EH (cell line): ENCODE measurements around the gene MAD2L1BP.
A peak's percentile ranks its signal among the peaks of the same experiment; 100 is the strongest.

Experiments
- DNase-seq: peaks from one replicate; pipeline ENCODE4 v3.0.0-alpha.2; 2015; ENCODE audit warnings: low read depth

Gene MAD2L1BP

DNA sequence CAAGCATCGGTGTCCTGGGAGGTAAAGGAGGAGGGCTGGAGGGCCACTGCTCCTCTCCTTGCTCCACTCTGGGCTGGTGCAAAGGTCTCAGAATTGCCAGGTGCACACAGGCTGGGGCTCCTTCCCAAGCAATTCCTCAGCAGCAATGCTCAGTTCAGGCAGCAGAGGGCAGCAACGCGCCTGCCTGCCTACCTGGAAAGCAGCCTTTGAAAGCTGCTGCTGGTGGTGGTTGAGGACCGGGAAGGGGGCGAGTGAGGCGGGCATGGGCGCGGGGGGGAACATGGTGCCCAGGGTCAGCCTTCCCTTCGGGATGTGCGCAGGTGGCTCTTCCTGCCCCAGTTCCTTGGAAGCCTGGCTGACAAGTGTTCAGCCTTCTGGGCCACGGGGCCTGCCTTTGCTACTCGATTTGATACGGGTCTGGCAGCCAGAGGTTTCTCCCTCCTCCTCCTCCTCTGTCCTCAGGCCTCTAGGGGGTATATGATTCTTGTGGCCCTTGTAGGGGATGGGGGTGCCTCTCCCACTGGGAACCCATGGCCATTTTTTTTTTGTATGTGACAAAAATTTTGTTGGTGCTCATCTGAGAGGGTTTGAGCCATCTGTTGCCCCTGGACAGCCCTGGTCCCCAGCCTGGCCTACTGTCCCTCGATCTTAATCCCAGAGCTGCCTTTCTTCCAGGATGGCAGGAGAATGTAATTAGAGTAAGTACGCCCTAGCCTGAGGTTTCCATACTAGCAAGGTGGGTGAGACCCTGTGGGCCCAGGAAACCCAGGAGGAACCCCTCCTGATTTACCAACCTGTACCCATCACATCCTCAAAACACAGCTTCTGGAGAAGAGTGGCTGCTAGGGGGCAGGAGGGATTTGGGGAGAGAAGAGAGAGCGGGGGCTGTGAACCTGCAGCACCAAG, 31.9 kb downstream of the MAD2L1BP start:
- peak; percentile 73 for DNase-seq

DNA sequence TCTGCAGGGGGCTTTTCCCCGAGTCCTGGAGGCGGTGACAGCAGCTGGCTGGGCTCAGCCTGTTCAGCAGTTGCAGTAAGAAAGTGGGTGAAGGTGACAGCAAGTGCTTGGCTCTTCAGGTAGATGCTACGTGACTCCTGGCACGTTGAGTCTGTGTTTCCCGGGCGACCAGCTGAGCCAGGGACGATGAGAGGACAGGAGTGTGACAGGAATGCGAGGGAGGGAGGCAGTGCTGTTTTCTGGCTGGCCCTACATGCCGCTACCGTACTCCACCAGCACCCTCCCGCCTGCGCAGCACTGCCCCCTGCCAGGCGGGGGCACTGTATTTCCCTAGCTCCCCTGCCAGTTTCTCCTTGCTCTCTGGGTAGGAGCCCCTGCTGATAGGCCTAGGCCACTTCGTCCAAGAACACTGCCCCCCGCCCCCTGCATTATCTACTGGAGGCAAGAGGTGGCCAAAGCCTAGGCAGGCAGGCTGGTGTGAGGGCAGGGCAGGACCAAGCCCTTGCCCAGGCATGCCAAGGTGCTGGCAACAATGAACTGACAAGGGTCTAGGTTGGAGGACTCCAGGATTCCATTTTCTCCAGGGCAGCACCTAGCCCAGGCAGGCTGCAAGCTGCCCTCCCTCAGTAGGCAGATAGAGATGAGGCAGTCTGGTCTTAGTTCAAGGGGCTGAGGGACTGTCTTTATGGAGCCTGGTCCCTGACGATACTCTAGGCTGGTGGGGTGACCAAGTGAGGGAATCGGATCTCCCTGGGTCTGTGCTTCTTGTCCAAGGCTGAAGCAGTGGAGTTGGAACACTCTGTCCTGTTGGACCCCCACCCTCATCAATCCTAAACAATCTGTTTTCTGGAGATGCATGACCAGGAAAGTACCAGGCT, 32.8 kb downstream of the MAD2L1BP start:
- peak; percentile 62 for DNase-seq

DNA sequence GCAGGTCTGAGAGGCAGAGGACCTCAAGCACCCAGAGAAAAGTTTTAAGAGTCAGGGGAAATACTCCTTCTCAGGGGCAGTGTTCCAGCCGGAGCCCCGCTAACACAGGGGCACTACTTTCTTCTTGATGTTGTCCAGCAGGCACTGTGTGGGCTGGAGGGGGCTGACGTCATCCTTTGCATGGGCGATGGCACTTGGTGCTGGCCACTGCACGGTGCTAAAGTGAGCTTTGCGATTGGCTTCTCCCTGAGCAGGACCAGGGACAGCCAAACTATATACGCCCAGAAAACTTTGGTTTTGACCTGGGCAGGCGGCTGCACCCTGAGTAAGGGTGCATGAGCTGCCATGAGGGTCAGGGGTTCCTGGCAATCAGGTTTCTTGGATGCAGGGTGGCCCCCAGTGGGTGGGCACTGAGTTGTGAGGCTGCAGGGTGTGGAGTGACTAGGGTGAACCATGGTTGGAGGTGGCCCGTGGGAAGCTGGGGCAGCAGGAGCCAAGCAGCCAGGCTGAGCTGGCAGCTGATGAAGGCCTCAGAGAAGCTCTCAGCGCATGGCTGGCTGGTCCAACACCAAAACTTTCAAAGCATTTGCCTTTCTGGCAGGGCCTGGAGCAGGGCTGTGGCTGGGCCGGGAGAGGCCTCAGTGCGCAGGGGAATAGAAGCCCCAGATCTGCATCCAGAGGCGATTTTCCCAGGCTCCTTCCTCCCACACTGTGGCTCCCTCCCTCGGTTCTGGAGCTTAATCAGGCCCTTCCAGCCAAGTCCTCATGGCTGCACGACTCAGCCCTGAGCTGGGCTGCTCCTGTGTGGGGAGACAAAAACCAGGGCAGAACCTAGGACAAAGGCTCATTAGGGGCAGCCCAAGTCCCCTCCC, 33.6 kb downstream of the MAD2L1BP start:
- DNase-seq = peak; percentile 54

GRCh38 chr6:43669922-43670622, 34.4 kb downstream of the MAD2L1BP start:
- DNase-seq = no peak

GRCh38 chr6:43670623-43670986, 35.0 kb downstream of the MAD2L1BP start:
- DNase-seq = no peak

DNA sequence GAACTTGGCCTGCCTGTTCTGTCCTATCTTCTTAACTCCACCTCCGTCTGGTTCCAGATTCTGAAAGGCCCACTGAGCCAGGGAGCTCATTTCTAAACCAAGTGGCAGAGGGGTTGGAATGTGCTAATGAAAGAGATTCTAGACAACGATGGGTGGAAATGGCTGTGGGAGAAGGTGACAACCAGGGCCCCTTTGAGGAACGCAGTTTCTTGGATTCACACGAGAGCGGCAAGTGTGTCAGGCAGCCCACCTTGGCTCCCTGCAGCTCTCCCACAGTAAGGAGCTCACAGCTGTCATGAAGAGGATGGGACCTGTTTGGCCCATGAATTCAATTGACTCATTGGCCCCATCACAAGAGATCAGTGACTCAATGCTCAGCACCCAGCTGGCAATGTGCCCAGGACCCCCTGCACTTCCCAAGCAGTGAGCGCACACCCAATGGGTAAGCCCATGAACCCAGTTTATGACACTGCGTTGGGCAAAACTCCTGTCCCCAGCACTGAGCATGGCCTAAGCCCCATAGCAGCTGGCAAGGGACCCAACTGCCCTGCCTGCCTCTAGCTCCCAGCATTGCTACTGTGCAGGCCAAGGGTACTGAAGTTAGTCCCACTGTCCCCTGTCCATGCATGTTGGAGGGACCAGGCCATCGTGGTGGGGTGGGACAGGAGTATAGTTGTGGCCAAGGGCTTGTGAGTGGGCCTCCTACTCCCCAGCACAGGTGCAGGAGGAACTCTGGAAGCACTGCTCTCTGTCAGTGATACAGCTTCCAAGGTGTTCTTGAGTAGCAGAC, 35.6 kb downstream of the MAD2L1BP start:
- no peak for DNase-seq

DNA sequence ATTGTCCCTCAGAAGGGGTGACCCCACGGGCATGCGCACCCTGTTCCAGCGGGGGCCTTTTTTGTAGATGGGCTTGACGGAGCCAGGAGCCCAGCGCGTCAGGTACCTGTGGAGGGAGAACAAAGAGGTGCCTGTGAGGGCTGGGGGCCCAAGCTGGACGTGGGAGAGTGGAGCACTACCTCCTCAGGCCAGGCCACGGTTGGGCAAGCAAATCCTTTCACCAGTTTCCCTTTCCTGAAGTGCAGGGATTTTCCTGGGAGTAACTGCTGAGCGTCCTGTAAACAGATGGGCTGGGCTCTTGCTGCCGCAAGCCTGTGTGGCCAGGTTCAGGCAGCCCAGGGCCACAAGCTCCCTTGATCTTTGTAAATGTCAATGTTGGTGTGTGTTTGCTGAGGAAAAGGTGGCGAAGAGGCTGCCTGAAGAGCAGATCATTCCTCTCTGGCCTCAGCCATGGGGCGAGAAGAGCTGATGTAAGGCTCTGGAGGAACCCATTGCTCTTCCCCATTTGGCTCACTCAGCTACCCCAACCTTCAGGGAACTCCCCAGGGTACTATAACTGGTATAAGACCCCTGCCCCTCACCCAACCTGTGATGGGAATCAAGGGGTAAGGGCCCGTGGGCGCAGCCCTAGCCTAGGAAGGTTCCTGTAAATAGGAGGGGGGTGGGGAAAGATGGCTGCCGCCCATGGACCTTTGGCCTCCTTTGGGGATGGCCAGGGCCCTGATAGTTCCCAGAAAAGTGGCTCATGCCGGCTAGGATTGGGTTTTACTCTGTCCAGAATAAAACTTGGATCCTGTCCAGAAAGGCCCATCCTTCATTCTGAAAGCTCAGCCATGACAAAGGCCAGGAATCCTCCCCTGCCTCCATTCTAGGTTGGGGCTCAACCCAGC, 36.4 kb downstream of the MAD2L1BP start:
- no peak for DNase-seq

DNA sequence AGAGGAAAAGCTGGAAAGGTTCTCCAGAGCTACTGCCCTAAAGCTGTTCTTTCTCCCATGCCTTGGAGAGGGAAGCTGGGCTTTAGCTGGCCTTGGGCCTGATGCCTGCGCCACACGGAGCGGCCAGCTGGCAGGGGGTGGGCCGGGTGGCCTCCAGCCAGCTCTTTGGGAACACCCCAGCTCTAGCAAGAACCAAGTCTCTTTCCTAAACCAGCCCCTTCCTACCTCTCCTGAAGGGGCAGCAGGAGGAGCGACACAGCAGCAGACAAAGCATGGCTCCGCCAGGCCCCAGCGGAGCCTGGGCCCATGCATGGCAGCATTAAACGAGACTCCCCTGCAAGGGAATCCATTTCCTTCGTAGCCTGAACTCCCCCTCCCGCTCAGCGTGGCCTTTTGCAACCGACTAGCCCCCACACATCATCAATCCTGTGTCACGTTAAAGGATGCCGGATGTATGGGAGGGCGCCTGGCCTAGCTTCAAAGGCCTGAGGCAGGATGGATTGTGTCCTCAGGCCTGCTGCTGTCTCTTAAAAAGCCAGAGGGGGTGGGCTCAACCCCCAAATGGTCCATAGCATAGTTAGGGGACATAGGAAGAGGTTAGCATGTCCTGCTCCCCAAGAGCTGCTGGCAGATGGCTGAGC, 37.9 kb downstream of the MAD2L1BP start:
- no peak for DNase-seq

DNA sequence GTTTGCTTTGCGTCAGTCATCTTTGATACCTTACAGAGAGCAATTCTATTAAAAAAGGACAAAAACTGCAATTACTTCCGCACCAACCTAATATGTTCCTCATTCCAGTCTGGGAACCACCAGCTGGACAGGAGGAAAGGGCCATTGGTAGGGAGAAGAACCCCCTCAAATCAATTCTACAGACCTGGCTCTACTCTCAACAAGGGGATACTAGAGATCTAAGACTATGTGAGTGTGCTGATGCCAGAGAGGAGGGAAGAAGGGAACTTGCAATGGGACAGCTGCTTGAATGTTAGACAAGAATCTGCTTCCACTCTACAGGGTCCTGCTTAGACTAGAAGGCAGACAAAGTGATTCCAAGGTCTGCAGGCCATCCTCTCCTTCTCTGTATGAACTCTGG, 38.7 kb downstream of the MAD2L1BP start:
- no peak for DNase-seq

- DNase-seq = no peak
Observed at GRCh38 chr6:43674921-43675320, 39.3 kb downstream of the MAD2L1BP start.

DNA sequence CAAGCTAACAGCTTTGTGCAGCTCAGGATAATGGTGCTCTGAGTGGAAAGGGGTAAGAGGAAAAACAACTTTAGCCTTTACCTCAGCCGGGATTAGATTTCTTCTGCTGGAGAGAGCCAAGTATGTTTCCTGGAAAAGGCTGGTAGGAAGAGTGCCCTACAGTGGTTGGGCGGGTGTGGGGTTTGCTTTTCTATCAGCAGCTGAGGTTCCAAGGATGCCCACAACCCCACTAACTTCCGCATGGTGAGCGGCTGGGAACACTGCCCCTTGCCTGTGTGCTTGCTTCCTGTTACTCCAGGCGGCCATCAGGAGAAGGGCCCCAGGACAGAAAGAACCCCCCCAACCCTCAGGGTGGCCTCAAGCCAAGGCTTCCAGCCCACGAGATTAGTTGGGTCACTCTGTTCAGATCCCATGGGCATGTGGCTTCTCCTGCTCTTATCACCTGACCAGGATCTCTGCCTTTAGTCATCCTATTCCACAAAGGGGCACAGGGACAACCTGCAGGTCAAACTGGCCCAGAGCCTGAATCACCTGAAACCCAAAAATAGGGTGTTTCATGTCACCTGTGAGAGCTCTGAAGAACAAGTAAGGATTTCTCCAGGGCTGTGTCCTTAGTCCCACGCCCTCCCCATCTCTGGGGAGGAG, 41.4 kb downstream of the MAD2L1BP start:
- no peak for DNase-seq

DNA sequence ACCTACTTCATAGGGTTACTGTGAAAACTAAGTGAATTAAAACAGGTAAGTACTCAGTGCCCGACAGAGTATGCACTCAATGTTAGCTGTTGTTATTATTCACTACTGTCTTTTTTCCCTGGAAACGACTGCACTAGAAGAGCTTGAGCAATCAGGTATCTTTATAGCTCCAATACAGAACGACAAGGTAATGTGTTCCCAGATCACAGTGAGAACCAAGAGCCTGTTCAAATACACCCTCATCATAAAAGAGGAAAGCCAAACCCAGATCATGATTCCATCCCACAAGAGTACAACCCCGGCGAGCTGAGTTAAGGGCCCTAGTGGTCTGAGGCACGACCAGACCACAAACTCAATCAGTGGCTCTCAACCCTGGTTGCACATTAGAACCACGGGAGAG, 42.1 kb downstream of the MAD2L1BP start:
- no peak for DNase-seq

DNA sequence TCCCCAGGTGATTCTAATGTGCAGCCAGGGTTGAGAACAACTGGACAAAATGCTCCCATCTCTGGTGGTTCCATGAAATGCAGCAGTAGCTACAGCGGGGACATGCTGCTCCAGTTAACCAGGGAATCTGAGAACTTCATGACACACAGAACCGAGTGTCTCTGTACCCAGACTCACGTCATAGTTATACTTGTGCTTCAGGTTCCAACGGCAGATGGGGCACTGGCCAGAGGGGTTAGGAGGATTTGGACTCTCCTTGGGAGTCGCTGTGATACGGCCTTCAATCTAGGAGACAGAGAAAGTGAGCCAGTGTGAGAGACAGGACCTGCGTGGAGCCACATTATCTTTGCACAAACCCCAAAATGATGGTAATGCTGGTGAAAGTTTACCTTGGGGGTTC, 42.7 kb downstream of the MAD2L1BP start:
- no peak for DNase-seq

DNA sequence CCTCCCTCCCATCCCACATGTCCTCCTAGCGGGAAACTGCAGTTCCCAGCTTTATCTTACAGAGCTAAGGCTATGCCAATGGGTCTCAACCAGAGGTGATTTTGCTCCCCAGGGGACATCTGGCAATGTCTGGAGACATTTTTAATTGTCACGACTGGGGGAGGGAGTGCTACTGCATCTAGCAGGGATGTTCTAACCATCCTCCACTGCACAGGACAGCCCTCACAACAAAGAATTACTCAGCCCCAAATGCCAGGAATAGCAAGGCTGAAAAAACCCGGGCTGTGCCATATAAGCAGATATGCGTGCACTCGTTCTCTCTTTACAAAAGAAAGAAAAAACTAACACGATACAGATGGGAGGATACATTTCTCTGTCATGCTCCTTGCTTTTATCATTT, 43.4 kb downstream of the MAD2L1BP start:
- no peak for DNase-seq

DNA sequence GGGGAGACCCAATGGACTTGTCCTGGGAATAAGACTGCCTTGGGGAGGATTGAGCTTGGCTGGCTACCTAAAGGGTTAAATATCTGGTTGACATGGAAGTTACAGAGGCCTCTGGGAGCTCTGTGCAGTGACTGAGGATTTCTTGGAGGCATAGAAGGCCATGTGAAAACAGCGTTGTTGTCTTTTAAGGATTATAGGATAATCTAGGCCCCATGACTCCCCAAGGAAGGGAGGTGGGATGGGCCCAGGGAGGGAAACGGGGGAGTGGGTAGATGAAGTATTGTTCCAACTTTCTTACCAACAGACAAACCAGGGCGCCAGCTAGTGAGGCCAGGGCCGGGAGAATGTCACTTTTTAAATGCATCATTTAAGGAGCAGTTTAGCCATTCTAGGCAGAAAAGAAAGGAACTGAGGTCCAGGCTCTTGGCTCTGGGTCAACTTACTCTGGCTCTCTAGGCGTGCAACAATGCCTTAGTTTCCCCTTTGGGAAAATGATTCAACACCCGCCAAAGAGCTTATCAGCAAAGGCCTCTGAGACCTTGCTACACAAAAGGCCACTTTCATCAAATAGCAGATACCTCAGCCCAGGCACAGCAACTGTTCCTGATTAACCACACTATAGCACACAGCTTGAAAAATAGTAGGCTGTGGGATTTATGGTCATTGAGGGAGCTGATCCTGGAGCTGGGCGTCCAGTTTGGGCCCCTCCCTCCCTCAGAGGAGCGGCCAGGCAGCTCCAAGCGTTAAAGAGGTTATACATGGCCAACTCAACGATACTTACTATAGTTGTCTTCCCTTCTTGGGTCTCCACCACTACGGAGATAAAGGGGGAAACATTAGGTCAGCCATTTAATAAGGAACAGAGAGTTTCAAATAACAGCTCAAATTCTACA, 44.9 kb downstream of the MAD2L1BP start:
- no peak for DNase-seq

DNA sequence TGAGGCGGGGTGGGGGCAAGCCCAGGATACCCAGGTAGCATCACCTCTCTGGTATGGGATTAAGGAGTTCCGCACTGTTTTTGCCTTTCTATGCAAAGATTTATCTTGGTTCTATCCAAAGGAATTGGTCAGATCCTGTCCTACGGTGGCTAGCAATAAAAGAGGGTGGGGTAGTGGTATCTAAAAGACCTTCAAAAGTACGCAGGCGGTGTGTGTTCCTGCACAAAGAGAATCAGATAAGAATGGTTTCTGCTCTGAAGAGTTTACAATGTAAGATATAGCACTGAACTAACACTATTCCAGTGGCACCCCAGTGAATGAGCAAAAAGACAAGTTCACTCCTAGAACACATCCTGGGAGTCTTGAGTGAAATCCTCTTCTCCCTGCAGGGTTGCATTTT, 45.7 kb downstream of the MAD2L1BP start:
- DNase-seq = no peak

DNA sequence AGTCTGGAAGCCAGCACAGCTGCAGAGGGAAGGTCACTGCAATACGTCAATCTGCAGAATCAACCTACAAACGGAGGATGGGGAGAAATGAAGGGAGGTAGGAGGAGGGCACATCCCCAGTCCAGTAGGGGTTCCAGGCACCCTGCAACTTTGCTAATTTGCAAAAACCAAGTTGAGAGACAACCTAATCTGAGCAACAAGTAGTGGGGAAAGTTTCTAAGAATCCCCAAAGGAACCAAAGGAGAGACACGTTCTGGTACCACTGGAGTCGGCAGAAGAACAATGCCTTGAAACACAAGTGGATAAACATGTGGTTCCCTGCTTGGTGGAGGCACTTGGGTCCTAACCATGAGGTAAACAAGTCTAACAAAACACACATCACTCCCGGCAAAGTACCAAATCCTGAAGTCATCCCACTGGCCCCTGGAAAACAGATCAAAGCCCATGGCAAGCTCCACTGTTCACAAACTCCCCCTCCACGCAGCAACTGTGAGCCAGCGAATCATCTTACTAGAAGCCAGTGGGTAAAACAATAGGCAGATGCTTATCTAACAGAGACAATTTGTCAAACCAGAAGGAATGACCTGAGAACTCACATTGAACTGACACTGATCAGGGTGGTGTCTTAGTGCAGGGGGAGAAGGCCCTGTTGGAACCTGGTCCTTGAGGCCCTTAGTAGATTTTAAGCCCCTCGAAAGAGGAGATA, 47.2 kb downstream of the MAD2L1BP start:
- DNase-seq = no peak
